Measurements from ENCODE around the gene GNAS-AS1.

The GNAS-AS1 gene

GRCh38 chr20:58807801-58808200, 42.9 kb downstream of the GNAS-AS1 start:
- DNase-seq = no peak

GRCh38 chr20:58803533-58803932, 47.2 kb downstream of the GNAS-AS1 start:
- no peak for DNase-seq

- no peak for DNase-seq
These were observed 48.6 kb downstream of the GNAS-AS1 start for GRCh38 chr20:58802061-58802460.

- no peak for DNase-seq
These were observed 50.4 kb downstream of the GNAS-AS1 start for GRCh38 chr20:58800134-58800871.

- no peak for DNase-seq
These were observed 53.0 kb downstream of the GNAS-AS1 start for GRCh38 chr20:58797371-58798338.

- DNase-seq = no peak
These were observed 54.8 kb downstream of the GNAS-AS1 start for GRCh38 chr20:58795923-58796245.

- DNase-seq = no peak
These were observed 55.4 kb downstream of the GNAS-AS1 start for GRCh38 chr20:58795181-58795922.

GRCh38 chr20:58794510-58795180, 56.1 kb downstream of the GNAS-AS1 start:
- DNase-seq = no peak

- DNase-seq = no peak
These were observed 56.9 kb downstream of the GNAS-AS1 start for GRCh38 chr20:58793512-58794420.

- no peak for DNase-seq
These were observed 58.3 kb downstream of the GNAS-AS1 start for GRCh38 chr20:58792426-58792825.

GRCh38 chr20:58791286-58791685, 59.4 kb downstream of the GNAS-AS1 start:
- no peak for DNase-seq

- no peak for DNase-seq
These were observed 60.2 kb downstream of the GNAS-AS1 start for GRCh38 chr20:58790454-58790853.

GRCh38 chr20:58788896-58789544, 61.7 kb downstream of the GNAS-AS1 start:
- DNase-seq = no peak

GRCh38 chr20:58787211-58788005, 63.3 kb downstream of the GNAS-AS1 start:
- no peak for DNase-seq

GRCh38 chr20:58784321-58785074, 66.2 kb downstream of the GNAS-AS1 start:
- DNase-seq = no peak

GRCh38 chr20:58783511-58784011, 67.1 kb downstream of the GNAS-AS1 start:
- no peak for DNase-seq

- DNase-seq = no peak
These were observed 69.6 kb downstream of the GNAS-AS1 start for GRCh38 chr20:58781138-58781537.

GRCh38 chr20:58778760-58779159, 71.9 kb downstream of the GNAS-AS1 start:
- DNase-seq = no peak

- no peak for DNase-seq
These were observed 73.0 kb downstream of the GNAS-AS1 start for GRCh38 chr20:58777657-58778056.

Measured in NCI-H1417 treated with DMSO at 0.1 percent for 48 hours (cell line).